Testis (tissue), 2 donors: Measurements from ENCODE around the gene EPSTI1.

Experiments used
- CTCF ChIP-seq, 3 experiments: fragments of 450-650 bp in 2 of 3; fragments of 200-600 bp in 1 of 3; sonication (generic) in 1 of 3; IDR thresholded peaks; one replicate each; pipeline ENCODE4 v1.5.1; 2016 to 2019; ENCODE audit warnings: antibody characterized with exemption in 3 of 3, mild to moderate bottlenecking in 2 of 3, moderate library complexity in 1 of 3
- POLR2A ChIP-seq: fragments of 450-650 bp; IDR thresholded peaks from one replicate; pipeline ENCODE4 v1.6.1; 2017; ENCODE audit warnings: antibody characterized with exemption, mild to moderate bottlenecking, moderate library complexity

GRCh38 chr13:42977219-42977659, 14.8 kb downstream of the EPSTI1 start:
- no peak for TF ChIP-seq CTCF (IDR thresholded peaks at IDR 0.05)
- TF ChIP-seq POLR2A = no peak
